Rectal smooth muscle tissue (tissue), 1 donor: ENCODE data around the gene LATS2.

Source experiments
- H3K27ac ChIP-seq: one replicate; pipeline ENCODE4 v1.7.0; 2013; ENCODE audit warnings: low read depth, low read length, inconsistent platforms
- H3K27me3 ChIP-seq: one replicate; pipeline ENCODE4 v1.7.0; 2013; ENCODE audit warnings: low read length; ENCODE audit not compliant: control insufficient read depth, insufficient read depth
- H3K36me3 ChIP-seq: one replicate; pipeline ENCODE4 v1.7.0; 2013; ENCODE audit warnings: low read length; ENCODE audit not compliant: control insufficient read depth, insufficient read depth
- H3K4me1 ChIP-seq: one replicate; pipeline ENCODE4 v1.7.0; 2013; ENCODE audit warnings: low read length; ENCODE audit not compliant: control insufficient read depth, insufficient read depth
- H3K4me3 ChIP-seq: one replicate; pipeline ENCODE4 v1.7.0; 2013; ENCODE audit warnings: low read length
- H3K9ac ChIP-seq: one replicate; pipeline ENCODE4 v1.7.0; 2013; ENCODE audit warnings: low read length

Gene LATS2

GRCh38 chr13:20990910-20991525 is 70.4 kb downstream of the LATS2 start:
- Histone ChIP-seq H3K36me3 (peaks cover 6% of the 10 kb centered on the region), H3K9ac (no peak overlapping the region), H3K4me1 (no peaks in the 10 kb centered on the region), H3K27ac (no peak overlapping the region), H3K27me3 (no peaks in the 10 kb centered on the region), H3K4me3 (no peak overlapping the region)

GRCh38 chr13:20989656-20990321 is 71.6 kb downstream of the LATS2 start:
- H3K36me3 ChIP-seq: peaks cover 6% of the 10 kb centered on the region

GRCh38 chr13:20988909-20989655 is 72.3 kb downstream of the LATS2 start:
- no peak overlapping the region for H3K9ac ChIP-seq
- H3K4me3 ChIP-seq: no peak overlapping the region
- no peaks in the 10 kb centered on the region for H3K27me3 ChIP-seq
- H3K27ac ChIP-seq: no peak overlapping the region
- H3K36me3 ChIP-seq: peaks cover 6% of the 10 kb centered on the region
- H3K4me1 ChIP-seq: no peaks in the 10 kb centered on the region

More at GRCh38 chr13:20989656-20990321, 71.6 kb downstream of the LATS2 start:
- Histone ChIP-seq H3K27me3 (no peaks in the 10 kb centered on the region), H3K4me1 (no peaks in the 10 kb centered on the region), H3K9ac (no peak overlapping the region), H3K4me3 (no peak overlapping the region), H3K27ac (peak overlapping the region; percentile 0)

GRCh38 chr13:20988033-20988908 is 73.1 kb downstream of the LATS2 start:
- Histone ChIP-seq H3K4me3 (no peak overlapping the region), H3K27me3 (no peaks in the 10 kb centered on the region), H3K27ac (no peak overlapping the region), H3K9ac (no peak overlapping the region), H3K4me1 (no peaks in the 10 kb centered on the region), H3K36me3 (peaks cover 7% of the 10 kb centered on the region)

GRCh38 chr13:20987599-20987998 is 73.8 kb downstream of the LATS2 start:
- Histone ChIP-seq H3K27me3 (no peaks in the 10 kb centered on the region), H3K27ac (no peak overlapping the region), H3K36me3 (peaks cover 11% of the 10 kb centered on the region), H3K4me1 (no peaks in the 10 kb centered on the region), H3K9ac (no peak overlapping the region), H3K4me3 (no peak overlapping the region)

- H3K36me3 ChIP-seq: peaks cover 26% of the 10 kb centered on the region
- H3K9ac ChIP-seq: no peak overlapping the region
- no peaks in the 10 kb centered on the region for H3K4me1 ChIP-seq
- H3K27me3 ChIP-seq: no peaks in the 10 kb centered on the region
- no peak overlapping the region for H3K4me3 ChIP-seq
- no peak overlapping the region for H3K27ac ChIP-seq
These were observed 76.5 kb downstream of the LATS2 start for GRCh38 chr13:20984879-20985278.

- H3K27me3 ChIP-seq: no peaks in the 10 kb centered on the region
- H3K4me1 ChIP-seq: no peaks in the 10 kb centered on the region
- H3K36me3 ChIP-seq: peaks cover 27% of the 10 kb centered on the region
- no peak overlapping the region for H3K4me3 ChIP-seq
- H3K27ac ChIP-seq: no peak overlapping the region
- H3K9ac ChIP-seq: no peak overlapping the region
These were observed 78.0 kb downstream of the LATS2 start for GRCh38 chr13:20983386-20983785.

- Histone ChIP-seq H3K4me1 (no peaks in the 10 kb centered on the region), H3K27ac (no peak overlapping the region), H3K36me3 (peaks cover 25% of the 10 kb centered on the region), H3K4me3 (no peak overlapping the region), H3K9ac (no peak overlapping the region), H3K27me3 (no peaks in the 10 kb centered on the region)
These were observed 79.9 kb downstream of the LATS2 start for GRCh38 chr13:20981370-20982095.

- H3K4me3 ChIP-seq: no peak overlapping the region
- no peaks in the 10 kb centered on the region for H3K4me1 ChIP-seq
- peaks cover 27% of the 10 kb centered on the region for H3K36me3 ChIP-seq
- no peaks in the 10 kb centered on the region for H3K27me3 ChIP-seq
- no peak overlapping the region for H3K27ac ChIP-seq
- H3K9ac ChIP-seq: no peak overlapping the region
These were observed 80.5 kb downstream of the LATS2 start for GRCh38 chr13:20980899-20981298.

- Histone ChIP-seq H3K4me1 (no peaks in the 10 kb centered on the region), H3K27me3 (no peaks in the 10 kb centered on the region), H3K4me3 (no peak overlapping the region), H3K36me3 (peaks cover 28% of the 10 kb centered on the region), H3K9ac (no peak overlapping the region), H3K27ac (no peak overlapping the region)
These were observed 81.0 kb downstream of the LATS2 start for GRCh38 chr13:20980430-20980829.

GRCh38 chr13:20977394-20977793 is 84.0 kb downstream of the LATS2 start:
- Histone ChIP-seq H3K27ac (no peak overlapping the region), H3K27me3 (no peaks in the 10 kb centered on the region), H3K4me1 (no peaks in the 10 kb centered on the region), H3K36me3 (peaks cover 37% of the 10 kb centered on the region), H3K9ac (no peak overlapping the region), H3K4me3 (no peak overlapping the region)
